ENCODE measurements around the gene MAGEB17.

The MAGEB17 gene

GRCh38 chrX:16212436-16212835 is 45.2 kb downstream of the MAGEB17 start:
- H3K36me3 ChIP-seq: no peaks in the 10 kb centered on the region
- peak; percentile 42 for TF ChIP-seq CTCF (IDR thresholded peaks at IDR 0.05; ENCODE audit: low read depth, low read length)
- no peak for DNase-seq
- no peak overlapping the region for H3K4me3 ChIP-seq (ENCODE audit: low read depth, low read length)
- peaks cover 58% of the 10 kb centered on the region for H3K27me3 ChIP-seq (ENCODE audit: insufficient read depth, low read depth, severe bottlenecking)
- H3K27ac ChIP-seq: no peak overlapping the region
- no peaks in the 10 kb centered on the region for H3K9me3 ChIP-seq (ENCODE audit: severe bottlenecking)

GRCh38 chrX:16213961-16214360 is 46.7 kb downstream of the MAGEB17 start:
- Histone ChIP-seq H3K27ac (no peak overlapping the region), H3K9me3 (ENCODE audit: severe bottlenecking) (no peaks in the 10 kb centered on the region), H3K36me3 (no peaks in the 10 kb centered on the region), H3K4me3 (ENCODE audit: low read depth, low read length) (no peak overlapping the region), H3K27me3 (ENCODE audit: insufficient read depth, low read depth, severe bottlenecking) (peaks cover 46% of the 10 kb centered on the region)
- no peak for DNase-seq
- no peak for TF ChIP-seq CTCF (IDR thresholded peaks at IDR 0.05; ENCODE audit: low read depth, low read length)

- TF ChIP-seq CTCF (IDR thresholded peaks at IDR 0.05; ENCODE audit: low read depth, low read length): no peak
- no peak overlapping the region for H3K4me3 ChIP-seq (ENCODE audit: low read depth, low read length)
- H3K27me3 ChIP-seq (ENCODE audit: insufficient read depth, low read depth, severe bottlenecking): peaks cover 39% of the 10 kb centered on the region
- H3K27ac ChIP-seq: no peak overlapping the region
- no peaks in the 10 kb centered on the region for H3K36me3 ChIP-seq
- DNase-seq: no peak
- no peaks in the 10 kb centered on the region for H3K9me3 ChIP-seq (ENCODE audit: severe bottlenecking)
These were observed 48.4 kb downstream of the MAGEB17 start for GRCh38 chrX:16215660-16216059.
